Esophagus (tissue), 2 donors: ENCODE measurements around the gene FAXDC2. TPM values are rescaled to one million over a fixed set of nuclear protein-coding genes. Genes with fewer than 3 reads are reported as not detected.

Experiments
- H3K27ac ChIP-seq, 2 donors: one replicate each; pipeline ENCODE4 v1.5.1; 2013; ENCODE audit warnings: low read depth in 2 of 2, mild to moderate bottlenecking in 2 of 2, inconsistent platforms in 1 of 2, low read length in 1 of 2, moderate library complexity in 1 of 2
- H3K27me3 ChIP-seq, 2 donors: one replicate each; pipeline ENCODE4 v1.6.1; 2013; ENCODE audit warnings: low read length in 2 of 2, control low read depth in 1 of 2, mild to moderate bottlenecking in 1 of 2; ENCODE audit not compliant: insufficient read depth in 2 of 2, control insufficient read depth in 1 of 2
- H3K36me3 ChIP-seq, 2 donors: one replicate each; pipeline ENCODE4 v1.6.1; 2013; ENCODE audit warnings: low read length in 1 of 2; ENCODE audit not compliant: control insufficient read depth in 2 of 2, insufficient read depth in 2 of 2
- H3K4me1 ChIP-seq, 2 donors: one replicate each; pipeline ENCODE4 v1.6.1; 2013; ENCODE audit warnings: low read length in 1 of 2; ENCODE audit not compliant: control insufficient read depth in 2 of 2, insufficient read depth in 2 of 2
- H3K4me3 ChIP-seq, 2 donors: one replicate each; pipeline ENCODE4 v1.5.1; 2013; ENCODE audit warnings: low read length in 2 of 2, mild to moderate bottlenecking in 2 of 2, low read depth in 1 of 2, moderate library complexity in 1 of 2
- H3K9me3 ChIP-seq, 2 donors: one replicate each; pipeline ENCODE4 v1.6.1; 2013; ENCODE audit warnings: mild to moderate bottlenecking in 2 of 2, low read depth in 1 of 2, low read length in 1 of 2, moderate library complexity in 1 of 2; ENCODE audit not compliant: control insufficient read depth in 2 of 2, insufficient read depth in 1 of 2
- WGBS, 2 donors: extraction: QIAGEN DNeasy Blood & Tissue Kit; methylation state at CpG; one replicate each; pipeline ENCODE4 v1.1.7; 2013; 5-methylcytosine and 5-hydroxymethylcytosine counted together
- polyA plus RNA-seq, 2 donors: library from polyadenylated mRNA; stranded (reverse); fragments of 200-250 nt; gene quantifications; one replicate each; pipeline ENCODE4 v1.2.3, GENCODE V29; 2013
- donor health status: healthy with polysubstance abuse.
- donor health status: Bipolar disorder and iron deficiency.

The FAXDC2 gene
- polyA plus RNA-seq, 2 donors: 2.4 to 6.0 TPM

GRCh38 chr5:154884424-154884823 is 34.0 kb upstream of the FAXDC2 start:
- 93 to 95% methylated on average over 8 of the region's 8 CpGs for WGBS, 2 donors
- Histone ChIP-seq H3K4me1 (no peaks in the 10 kb centered on the region), H3K27ac (no peak overlapping the region), H3K36me3 (peaks cover 10 to 12% of the 10 kb centered on the region in 2 donors), H3K4me3 (no peak overlapping the region), H3K27me3 (no peaks in the 10 kb centered on the region), H3K9me3 (peaks cover 0 to 9% of the 10 kb centered on the region in 2 donors)

GRCh38 chr5:154881986-154882385 is 31.6 kb upstream of the FAXDC2 start:
- peaks cover 3 to 12% of the 10 kb centered on the region in 2 donors for H3K9me3 ChIP-seq
- H3K27ac ChIP-seq: no peak overlapping the region
- 65 to 77% methylated on average over 4 of the region's 4 CpGs for WGBS, 2 donors
- no peaks in the 10 kb centered on the region for H3K27me3 ChIP-seq
- H3K4me1 ChIP-seq: no peaks in the 10 kb centered on the region
- H3K4me3 ChIP-seq: no peak overlapping the region
- peaks cover 3 to 4% of the 10 kb centered on the region in 2 donors for H3K36me3 ChIP-seq

- Histone ChIP-seq H3K4me3 (no peak overlapping the region), H3K27ac (no peak overlapping the region), H3K27me3 (no peaks in the 10 kb centered on the region), H3K36me3 (peaks cover 3 to 10% of the 10 kb centered on the region in 2 donors), H3K9me3 (peaks cover 3 to 6% of the 10 kb centered on the region in 2 donors), H3K4me1 (no peaks in the 10 kb centered on the region)
- 94 to 96% methylated on average over 14 of the region's 14 CpGs for WGBS, 2 donors
These were observed 28.4 kb upstream of the FAXDC2 start for GRCh38 chr5:154878642-154879335.

- Histone ChIP-seq H3K9me3 (peaks cover 2 to 3% of the 10 kb centered on the region in 2 donors), H3K27ac (no peak overlapping the region), H3K27me3 (no peaks in the 10 kb centered on the region), H3K4me3 (no peak overlapping the region), H3K4me1 (no peaks in the 10 kb centered on the region), H3K36me3 (peaks cover 6 to 17% of the 10 kb centered on the region in 2 donors)
- 87 to 94% methylated on average over 5 of the region's 5 CpGs for WGBS, 2 donors
These were observed 23.5 kb upstream of the FAXDC2 start for GRCh38 chr5:154873791-154874331.

- peaks cover 6 to 18% of the 10 kb centered on the region in 2 donors for H3K36me3 ChIP-seq
- no peak overlapping the region for H3K27ac ChIP-seq
These were observed 21.3 kb upstream of the FAXDC2 start for GRCh38 chr5:154871734-154872133.

GRCh38 chr5:154868702-154869101 is 18.3 kb upstream of the FAXDC2 start:
- no peaks in the 10 kb centered on the region for H3K4me1 ChIP-seq
- no peak overlapping the region for H3K27ac ChIP-seq
- H3K4me3 ChIP-seq: no peak overlapping the region
- WGBS, 2 donors: 84 to 90% methylated on average over 5 of the region's 5 CpGs
- H3K36me3 ChIP-seq: peaks cover 3 to 8% of the 10 kb centered on the region in 2 donors
- no peaks in the 10 kb centered on the region for H3K27me3 ChIP-seq
- H3K9me3 ChIP-seq: no peaks in the 10 kb centered on the region

More at GRCh38 chr5:154871734-154872133, 21.3 kb upstream of the FAXDC2 start:
- 87 to 94% methylated on average over 4 of the region's 4 CpGs for WGBS, 2 donors
- Histone ChIP-seq H3K27me3 (no peaks in the 10 kb centered on the region), H3K4me1 (no peaks in the 10 kb centered on the region), H3K4me3 (no peak overlapping the region), H3K9me3 (no peaks in the 10 kb centered on the region)

- WGBS, 2 donors: 75 to 79% methylated on average over 2 of the region's 2 CpGs
- no peaks in the 10 kb centered on the region for H3K27me3 ChIP-seq
- H3K9me3 ChIP-seq: no peaks in the 10 kb centered on the region
- H3K36me3 ChIP-seq: peaks cover 0 to 3% of the 10 kb centered on the region in 2 donors
- no peak overlapping the region for H3K4me3 ChIP-seq
- H3K4me1 ChIP-seq: no peaks in the 10 kb centered on the region
- no peak overlapping the region for H3K27ac ChIP-seq
These were observed 16.4 kb upstream of the FAXDC2 start for GRCh38 chr5:154866841-154867240.

GRCh38 chr5:154865466-154866184 is 15.2 kb upstream of the FAXDC2 start:
- WGBS, 2 donors: 47 to 49% methylated on average over 5 of the region's 5 CpGs
- Histone ChIP-seq H3K9me3 (no peaks in the 10 kb centered on the region), H3K27me3 (no peaks in the 10 kb centered on the region), H3K4me3 (no peak overlapping the region), H3K36me3 (peaks cover 0 to 3% of the 10 kb centered on the region in 2 donors), H3K4me1 (no peaks in the 10 kb centered on the region), H3K27ac (no peak overlapping the region)

GRCh38 chr5:154863291-154864080 is 13.1 kb upstream of the FAXDC2 start:
- H3K27me3 ChIP-seq: no peaks in the 10 kb centered on the region
- H3K4me3 ChIP-seq: no peak overlapping the region
- WGBS, 2 donors: 91 to 92% methylated on average over 7 of the region's 7 CpGs
- H3K4me1 ChIP-seq: no peaks in the 10 kb centered on the region
- no peaks in the 10 kb centered on the region for H3K9me3 ChIP-seq
- H3K36me3 ChIP-seq: no peaks in the 10 kb centered on the region
- no peak overlapping the region for H3K27ac ChIP-seq
